GM12872 (cell line): ENCODE measurements around the gene MAPKBP1.

Source experiments
- CTCF ChIP-seq: IDR thresholded peaks from 3 replicates; pipeline ENCODE4 v1.5.1; 2011; ENCODE audit warnings: low read depth, mild to moderate bottlenecking, low read length, moderate library complexity; ENCODE audit not compliant: insufficient read depth

The MAPKBP1 gene

GRCh38 chr15:41810651-41811431 lies 36.6 kb downstream of the MAPKBP1 start:
- 0 out of 3 replicates have a peak, but pooled peaks have one; percentile 18 for TF ChIP-seq CTCF

GRCh38 chr15:41811432-41812195 lies 37.3 kb downstream of the MAPKBP1 start:
- peak; percentile 94 for TF ChIP-seq CTCF

GRCh38 chr15:41812820-41813375 lies 38.6 kb downstream of the MAPKBP1 start:
- no peak for TF ChIP-seq CTCF

DNA sequence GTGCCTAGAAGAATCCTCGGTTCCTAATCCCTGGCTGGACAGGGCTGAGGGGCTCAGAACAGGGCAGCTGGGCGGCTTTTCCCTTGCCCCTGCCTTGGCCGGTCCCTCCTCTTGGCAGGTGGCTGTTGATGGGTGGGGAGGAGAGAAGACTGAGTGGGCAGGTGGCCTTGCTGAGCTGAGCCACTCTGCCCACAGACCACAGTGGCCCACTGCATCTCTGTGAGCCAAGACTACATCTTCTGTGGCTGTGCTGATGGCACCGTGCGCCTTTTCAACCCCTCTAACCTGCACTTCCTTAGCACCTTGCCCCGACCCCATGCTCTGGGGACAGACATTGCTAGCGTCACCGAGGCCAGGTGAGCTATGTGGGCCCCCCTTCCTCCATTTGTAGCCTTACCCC lies 39.1 kb downstream of the MAPKBP1 start:
- no peak for TF ChIP-seq CTCF

- TF ChIP-seq CTCF: no peak
Measured at GRCh38 chr15:41814534-41814933, 40.2 kb downstream of the MAPKBP1 start.

DNA sequence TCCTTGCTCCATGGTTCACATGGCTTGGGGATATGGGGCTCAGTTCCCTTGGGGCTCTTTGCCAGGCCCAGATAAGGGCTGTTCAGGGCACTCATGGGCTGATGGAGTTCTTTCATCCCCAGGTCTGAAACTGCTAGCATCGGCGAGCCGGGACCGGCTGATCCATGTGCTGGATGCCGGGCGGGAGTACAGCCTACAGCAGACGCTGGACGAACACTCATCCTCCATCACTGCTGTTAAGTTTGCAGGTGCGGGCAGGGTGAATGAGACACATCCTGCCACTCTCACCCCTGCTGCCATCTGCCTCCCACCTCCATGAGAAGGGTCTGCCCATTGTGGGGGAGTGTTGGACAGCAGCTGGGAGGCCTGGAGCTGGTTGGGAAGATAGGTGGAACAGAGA lies 42.5 kb downstream of the MAPKBP1 start:
- TF ChIP-seq CTCF: no peak

DNA sequence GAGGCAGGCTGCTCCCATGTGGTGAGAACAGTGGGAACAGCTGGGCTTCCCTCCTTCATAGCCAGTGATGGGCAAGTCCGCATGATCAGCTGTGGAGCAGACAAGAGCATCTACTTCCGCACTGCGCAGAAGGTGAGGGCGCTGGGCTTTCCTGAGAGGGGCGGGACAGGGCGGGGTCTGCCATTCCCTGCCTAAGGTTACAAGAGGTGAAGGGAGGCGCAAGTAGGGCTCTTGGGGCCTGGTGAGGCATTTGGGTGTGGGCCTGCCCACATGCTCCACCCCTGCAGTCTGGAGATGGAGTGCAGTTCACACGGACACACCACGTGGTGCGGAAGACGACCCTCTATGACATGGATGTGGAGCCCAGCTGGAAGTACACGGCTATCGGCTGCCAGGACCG lies 43.0 kb downstream of the MAPKBP1 start:
- TF ChIP-seq CTCF: no peak
